Thoracic aorta (tissue), 2 donors: ENCODE data around the gene PTGER4. TPM values are rescaled to one million over a fixed set of nuclear protein-coding genes. Genes with fewer than 3 reads are reported as not detected.

Source experiments
- ATAC-seq: fragments of 150-250 bp; one replicate; pipeline ENCODE4 v1.8.0; 2017; ENCODE audit warnings: low read depth; ENCODE audit not compliant: insufficient number of reproducible peaks, low FRiP score
- DNase-seq: peaks from one replicate; pipeline ENCODE4 v3.0.0-alpha.2; 2020; ENCODE audit warnings: low spot score
- H3K27ac ChIP-seq, 2 donors: fragments of 200-600 bp; sonication (generic); 1 replicate in 1 of 2; 2 replicates in 1 of 2; pipeline ENCODE4 v1.5.1; 2016; ENCODE audit warnings: mild to moderate bottlenecking in 2 of 2, moderate library complexity in 2 of 2
- H3K27me3 ChIP-seq: fragments of 200-600 bp; sonication (generic); replicated peaks from 2 replicates; pipeline ENCODE4 v1.6.0; 2016; ENCODE audit warnings: mild to moderate bottlenecking; ENCODE audit not compliant: insufficient read depth
- H3K36me3 ChIP-seq: fragments of 200-600 bp; sonication (generic); one replicate; pipeline ENCODE4 v1.5.1; 2016
- H3K4me1 ChIP-seq, 2 donors: fragments of 200-600 bp; sonication (generic); 1 replicate in 1 of 2; 2 replicates in 1 of 2; pipeline versions ENCODE4 v1.5.1 to v1.6.0; 2016; ENCODE audit warnings: low read depth in 2 of 2, mild to moderate bottlenecking in 1 of 2; ENCODE audit not compliant: control insufficient read depth in 1 of 2
- H3K4me3 ChIP-seq: fragments of 200-600 bp; sonication (generic); 2 replicates; pipeline ENCODE4 v1.5.1; 2016; ENCODE audit warnings: mild to moderate bottlenecking
- H3K9me3 ChIP-seq: fragments of 200-600 bp; sonication (generic); 2 replicates; pipeline ENCODE4 v1.5.1; 2016
- CTCF ChIP-seq: fragments of 200-600 bp; sonication (generic); IDR thresholded peaks from one replicate; pipeline ENCODE4 v1.5.1; 2019; ENCODE audit warnings: antibody characterized with exemption
- total RNA-seq, 2 donors: library from RNA; depleted of rRNA; stranded (reverse); fragments of >200 nt; gene quantifications; one replicate each; pipeline versions ENCODE4 v1.1.0 to v1.2.3, GENCODE V29; 2016

PTGER4 gene
- total RNA-seq, 2 donors from 2014 or later = 13.8 to 45.9 TPM

- DNase-seq = no peak
- H3K27ac ChIP-seq = no peak overlapping the region
- no peak for ATAC-seq
- no peaks in the 10 kb centered on the region for H3K9me3 ChIP-seq
- no peaks in the 10 kb centered on the region for H3K27me3 ChIP-seq
- TF ChIP-seq CTCF = no peak
- H3K4me1 ChIP-seq = peaks cover 0 to 5% of the 10 kb centered on the region in 2 donors
- no peaks in the 10 kb centered on the region for H3K36me3 ChIP-seq
- H3K4me3 ChIP-seq = peak overlapping the region; percentile 32
Observed at GRCh38 chr5:40687321-40687720, 7.6 kb downstream of the PTGER4 start.

- DNase-seq (no peak), ATAC-seq (peak; percentile 77)
- no peaks in the 10 kb centered on the region for H3K27me3 ChIP-seq
- H3K4me1 ChIP-seq = peaks cover 0 to 5% of the 10 kb centered on the region in 2 donors
- no peak overlapping the region for H3K4me3 ChIP-seq
- H3K36me3 ChIP-seq = no peaks in the 10 kb centered on the region
- H3K27ac ChIP-seq = no peak overlapping the region
- H3K9me3 ChIP-seq = no peaks in the 10 kb centered on the region
- TF ChIP-seq CTCF = peak; percentile 84
Observed at GRCh38 chr5:40688127-40688761, 8.5 kb downstream of the PTGER4 start.

GRCh38 chr5:40688996-40689395 is 9.3 kb downstream of the PTGER4 start:
- DNase-seq = no peak

GRCh38 chr5:40689438-40689837 is 9.7 kb downstream of the PTGER4 start:
- Histone ChIP-seq H3K27me3 (no peaks in the 10 kb centered on the region), H3K9me3 (no peaks in the 10 kb centered on the region), H3K36me3 (no peaks in the 10 kb centered on the region), H3K4me1 (peaks cover 0 to 5% of the 10 kb centered on the region in 2 donors), H3K4me3 (no peak overlapping the region), H3K27ac (no peak overlapping the region)
- no peak for DNase-seq
- peak; percentile 77 for ATAC-seq
- TF ChIP-seq CTCF = no peak

More at GRCh38 chr5:40688996-40689395, 9.3 kb downstream of the PTGER4 start:
- peaks cover 0 to 5% of the 10 kb centered on the region in 2 donors for H3K4me1 ChIP-seq
- no peaks in the 10 kb centered on the region for H3K27me3 ChIP-seq
- H3K4me3 ChIP-seq = no peak overlapping the region
- no peaks in the 10 kb centered on the region for H3K9me3 ChIP-seq
- no peaks in the 10 kb centered on the region for H3K36me3 ChIP-seq
- no peak overlapping the region for H3K27ac ChIP-seq
- ATAC-seq = no peak
- TF ChIP-seq CTCF = no peak

GRCh38 chr5:40690267-40690666 is 10.6 kb downstream of the PTGER4 start:
- Histone ChIP-seq H3K27me3 (no peaks in the 10 kb centered on the region), H3K27ac (no peak overlapping the region), H3K4me3 (no peak overlapping the region), H3K4me1 (peaks cover 0 to 5% of the 10 kb centered on the region in 2 donors), H3K9me3 (no peaks in the 10 kb centered on the region), H3K36me3 (no peaks in the 10 kb centered on the region)
- ATAC-seq = no peak
- TF ChIP-seq CTCF = no peak
- no peak for DNase-seq
